GM10847 (cell line): Measurements from ENCODE around the gene TBX10.

Experiments used
- POLR2A ChIP-seq: IDR thresholded peaks from 2 replicates; pipeline ENCODE4 v1.6.1; 2011; ENCODE audit not compliant: insufficient read length; ENCODE audit errors: extremely low read depth

Gene TBX10

GRCh38 chr11:67638535-67639437 is 777 bp downstream of the TBX10 start:
- no peak for TF ChIP-seq POLR2A

GRCh38 chr11:67636962-67637361 is 2.6 kb downstream of the TBX10 start:
- no peak for TF ChIP-seq POLR2A

GRCh38 chr11:67635231-67635521 is 4.4 kb downstream of the TBX10 start:
- TF ChIP-seq POLR2A: no peak

GRCh38 chr11:67634366-67635230 is 5.0 kb downstream of the TBX10 start:
- TF ChIP-seq POLR2A: no peak

- TF ChIP-seq POLR2A: no peak
Observed at GRCh38 chr11:67633758-67634365, 5.7 kb downstream of the TBX10 start.

- no peak for TF ChIP-seq POLR2A
Observed at GRCh38 chr11:67632982-67633755, 6.4 kb downstream of the TBX10 start.

GRCh38 chr11:67632175-67632981 is 7.2 kb downstream of the TBX10 start:
- no peak for TF ChIP-seq POLR2A

GRCh38 chr11:67631853-67632174 is 7.7 kb downstream of the TBX10 start:
- no peak for TF ChIP-seq POLR2A

GRCh38 chr11:67631411-67631810 is 8.2 kb downstream of the TBX10 start:
- TF ChIP-seq POLR2A: no peak

GRCh38 chr11:67630943-67631331 is 8.6 kb downstream of the TBX10 start:
- no peak for TF ChIP-seq POLR2A

GRCh38 chr11:67630228-67630942 is 9.2 kb downstream of the TBX10 start:
- TF ChIP-seq POLR2A: peak; percentile 55

GRCh38 chr11:67629386-67630227 is 10.0 kb downstream of the TBX10 start, which contains the start of gene NUDT8:
NUDT8 (minus strand) TSS chr11:67629937; CDS start chr11:67629911, 26 bp downstream.
- peak; percentile 46 for TF ChIP-seq POLR2A
